Right lobe of liver (tissue), 4 donors: Measurements from ENCODE around the gene CDC20B.

Experiments
- CTCF ChIP-seq, 4 donors: fragments of 200-600 bp in 3 of 4; fragments of 450-650 bp in 1 of 4; IDR thresholded peaks; one replicate each; pipeline versions ENCODE4 v1.5.1 to v1.8.0; 2016 to 2022; ENCODE audit warnings: antibody characterized with exemption in 4 of 4, mild to moderate bottlenecking in 2 of 4
- POLR2A ChIP-seq: fragments of 450-650 bp; IDR thresholded peaks from one replicate; pipeline ENCODE4 v1.6.1; 2017; ENCODE audit warnings: antibody characterized with exemption, mild to moderate bottlenecking
- donor health status: DM: no; HTN: no; CAD: no.
- donor health status: DM: no; HTN: no; CAD: no.
- donor health status: DM: no; HTN: yes; CAD: no.

GRCh38 chr5:55160493-55161209 is 12.3 kb downstream of the CDC20B start:
- TF ChIP-seq CTCF (IDR thresholded peaks at IDR 0.05) (no peak), POLR2A (no peak)
